H1 (cell line): ENCODE measurements around the gene JUP. TPM values are rescaled to one million over a fixed set of nuclear protein-coding genes. Genes with fewer than 3 reads are reported as not detected.

Source experiments
- CTCF ChIA-PET: fragments of 300-600 bp; sonication (Branson Sonifier 250); formaldehyde crosslinking; loops from one replicate; lab custom pipeline; 2021; ENCODE audit not compliant: partially characterized antibody; lab: Charles Lee
- POLR2A ChIA-PET: fragments of 300-600 bp; sonication (Branson Sonifier 250); formaldehyde crosslinking; loops from one replicate; lab custom pipeline; 2021; ENCODE audit warnings: inconsistent platforms; ENCODE audit not compliant: partially characterized antibody; lab: Charles Lee
- DNase-seq, 2 experiments: peaks; one replicate each; pipeline versions ENCODE4 v3.0.0 to v3.0.0-alpha.2; 2010 to 2022; ENCODE audit warnings: low spot score in 2 of 2, low read depth in 1 of 2, mixed read lengths in 1 of 2
- FAIRE-seq: peaks from 2 replicates; lab custom pipeline; 2011; peaks lifted over from hg19 to GRCh38; lab: Jason Lieb, UNC
- H2AFZ ChIP-seq: 2 replicates; pipeline ENCODE4 v1.8.1; 2012; ENCODE audit warnings: low read length, inconsistent platforms
- H2AK5ac ChIP-seq: 2 replicates; pipeline ENCODE4 v1.6.1; 2013; ENCODE audit warnings: low read depth, low read length
- H2BK120ac ChIP-seq: replicated peaks from 2 replicates; pipeline ENCODE3; 2013; ENCODE audit warnings: low read depth, low read length, inconsistent platforms
- H2BK12ac ChIP-seq: 2 replicates; pipeline ENCODE4 v1.6.1; 2013; ENCODE audit warnings: low read depth, low read length
- H2BK15ac ChIP-seq: 2 replicates; pipeline ENCODE4 v1.6.1; 2013; ENCODE audit warnings: low read length
- H2BK20ac ChIP-seq: 2 replicates; pipeline ENCODE4 v1.6.1; 2013; ENCODE audit warnings: low read length
- H2BK5ac ChIP-seq: 2 replicates; pipeline ENCODE4 v1.6.1; 2013; ENCODE audit warnings: low read depth, low read length
- H3K14ac ChIP-seq: 2 replicates; pipeline ENCODE4 v1.6.1; 2013; ENCODE audit warnings: inconsistent platforms; ENCODE audit not compliant: insufficient read length
- H3K18ac ChIP-seq: 2 replicates; pipeline ENCODE4 v1.6.1; 2013; ENCODE audit warnings: low read length; ENCODE audit errors: extremely low read depth
- H3K23ac ChIP-seq: 2 replicates; pipeline ENCODE4 v1.6.1; 2013; ENCODE audit warnings: inconsistent platforms; ENCODE audit not compliant: insufficient read length
- H3K23me2 ChIP-seq: 2 replicates; pipeline ENCODE4 v1.6.1; 2013; ENCODE audit warnings: low read depth, low read length
- H3K27ac ChIP-seq: 2 replicates; pipeline ENCODE4 v1.6.1; 2011; ENCODE audit warnings: low read depth, low read length, inconsistent platforms
- H3K27me3 ChIP-seq, 4 experiments: replicated peaks in 1 of 4; 1 replicate in 1 of 4; 2 replicates in 3 of 4; pipeline versions ENCODE4 v1.6.1 to v1.8.1; 2011 to 2013; ENCODE audit warnings: low read length in 3 of 4, mild to moderate bottlenecking in 3 of 4, inconsistent platforms in 2 of 4, mixed read lengths in 2 of 4, moderate library complexity in 1 of 4; ENCODE audit not compliant: control insufficient read depth in 3 of 4, insufficient read depth in 3 of 4; ENCODE audit errors: extremely low read depth in 1 of 4
- H3K36me3 ChIP-seq, 4 experiments: 2 replicates each; pipeline versions ENCODE4 v1.6.1 to v1.8.1; 2011 to 2013; ENCODE audit warnings: mild to moderate bottlenecking in 4 of 4, low read length in 3 of 4, moderate library complexity in 2 of 4, control low read depth in 1 of 4, inconsistent platforms in 1 of 4; ENCODE audit not compliant: insufficient read depth in 4 of 4, control insufficient read depth in 2 of 4
- H3K4ac ChIP-seq: replicated peaks from 2 replicates; pipeline ENCODE3; 2013; ENCODE audit warnings: low read length, low read depth, mixed read lengths, inconsistent platforms; ENCODE audit not compliant: insufficient read length
- H3K4me1 ChIP-seq, 4 experiments: replicated peaks in 1 of 4; 1 replicate in 1 of 4; 2 replicates in 3 of 4; pipeline versions ENCODE4 v1.6.1 to v1.8.1; 2011 to 2013; ENCODE audit warnings: low read length in 3 of 4, inconsistent platforms in 2 of 4, mixed read lengths in 1 of 4; ENCODE audit not compliant: insufficient read depth in 4 of 4, control insufficient read depth in 3 of 4
- H3K4me2 ChIP-seq, 2 experiments: 2 replicates each; pipeline versions ENCODE4 v1.6.1 to v1.8.1; 2011 to 2013; ENCODE audit warnings: low read depth in 2 of 2, low read length in 2 of 2, control low read depth in 1 of 2, inconsistent platforms in 1 of 2, mild to moderate bottlenecking in 1 of 2; ENCODE audit not compliant: insufficient read depth in 1 of 2
- H3K4me3 ChIP-seq, 4 experiments: fragments of 200-600, 300-600 bp in 1 of 4; sonication (generic), shearing (Covaris generic), sonication (Bioruptor Twin) in 1 of 4; 2 replicates each; pipeline versions ENCODE4 v1.5.1 to v1.8.1; 2011 to 2016; ENCODE audit warnings: low read length in 4 of 4, low read depth in 3 of 4, control low read depth in 2 of 4, inconsistent platforms in 2 of 4, mild to moderate bottlenecking in 2 of 4, mixed read lengths in 1 of 4, moderate library complexity in 1 of 4; ENCODE audit not compliant: insufficient read depth in 2 of 4; ENCODE audit errors: extremely low read depth in 1 of 4
- H3K56ac ChIP-seq: replicated peaks from 2 replicates; pipeline ENCODE3; 2013; ENCODE audit warnings: low read depth, mild to moderate bottlenecking, mixed read lengths, low read length, inconsistent platforms; ENCODE audit not compliant: insufficient read length
- H3K79me1 ChIP-seq: 2 replicates; pipeline ENCODE4 v1.6.1; 2013; ENCODE audit warnings: low read depth, low read length, control low read depth
- H3K79me2 ChIP-seq, 2 experiments: 2 replicates each; pipeline versions ENCODE4 v1.6.1 to v1.8.1; 2012 to 2013; ENCODE audit warnings: low read length in 2 of 2, mild to moderate bottlenecking in 2 of 2, inconsistent platforms in 1 of 2; ENCODE audit not compliant: insufficient read depth in 2 of 2, control insufficient read depth in 1 of 2
- H3K9ac ChIP-seq, 4 experiments: replicated peaks in 1 of 4; 1 replicate in 1 of 4; 2 replicates in 3 of 4; pipeline versions ENCODE4 v1.6.1 to v1.8.1; 2011 to 2013; ENCODE audit warnings: low read depth in 3 of 4, low read length in 3 of 4, control low read depth in 2 of 4, mild to moderate bottlenecking in 2 of 4, moderate library complexity in 2 of 4, inconsistent platforms in 1 of 4; ENCODE audit errors: extremely low read depth in 1 of 4
- H3K9me3 ChIP-seq, 2 experiments: 2 replicates each; pipeline versions ENCODE4 v1.6.1 to v1.8.1; 2012 to 2013; ENCODE audit warnings: mild to moderate bottlenecking in 2 of 2, moderate library complexity in 2 of 2, control low read depth in 1 of 2, inconsistent platforms in 1 of 2, low read depth in 1 of 2, low read length in 1 of 2, mixed read lengths in 1 of 2; ENCODE audit not compliant: insufficient read depth in 2 of 2
- H4K20me1 ChIP-seq, 2 experiments: replicated peaks in 1 of 2; 2 replicates each; pipeline versions ENCODE3 to v1.8.1; 2011 to 2013; ENCODE audit warnings: inconsistent platforms in 2 of 2, low read length in 2 of 2, mild to moderate bottlenecking in 1 of 2; ENCODE audit not compliant: insufficient read depth in 2 of 2, control insufficient read depth in 1 of 2
- H4K5ac ChIP-seq: 2 replicates; pipeline ENCODE4 v1.6.1; 2013; ENCODE audit warnings: low read length, low read depth, mixed read lengths, inconsistent platforms; ENCODE audit not compliant: insufficient read length
- H4K8ac ChIP-seq: 2 replicates; pipeline ENCODE4 v1.8.0; 2013; ENCODE audit warnings: mild to moderate bottlenecking, moderate library complexity, low read length, inconsistent platforms; ENCODE audit not compliant: insufficient read depth; ENCODE audit errors: extremely low read depth
- H4K91ac ChIP-seq: replicated peaks from 2 replicates; pipeline ENCODE3; 2013; ENCODE audit warnings: low read length, mixed read lengths, inconsistent platforms; ENCODE audit not compliant: insufficient read length
- CEBPB ChIP-seq: IDR thresholded peaks from 2 replicates; pipeline ENCODE4 v1.6.1; 2012; ENCODE audit warnings: low read depth, low read length
- FOSL1 ChIP-seq: IDR thresholded peaks from 2 replicates; pipeline ENCODE4 v1.6.1; 2011; ENCODE audit warnings: mild to moderate bottlenecking, low read depth, low read length, moderate library complexity; ENCODE audit not compliant: insufficient read depth
- GTF2F1 ChIP-seq: IDR thresholded peaks from 2 replicates; pipeline ENCODE4 v1.6.1; 2012; ENCODE audit warnings: low read depth, low read length, improper control_type of control experiment, borderline replicate concordance
- KDM4A ChIP-seq: IDR thresholded peaks from one replicate; pipeline ENCODE4 v1.7.1; 2012; ENCODE audit warnings: low read depth, mild to moderate bottlenecking, moderate library complexity, low read length, inconsistent platforms; ENCODE audit not compliant: severe bottlenecking
- PHF8 ChIP-seq: fragments of 200-600 bp; sonication (generic); conservative IDR thresholded peaks from 2 replicates; pipeline ENCODE4 v1.7.1; 2012; ENCODE audit warnings: low read depth, mild to moderate bottlenecking, inconsistent platforms, low read length, moderate library complexity
- TBP ChIP-seq: IDR thresholded peaks from 2 replicates; pipeline ENCODE4 v1.6.1; 2011; ENCODE audit warnings: low read depth, low read length, improper control_type of control experiment
- WGBS, 2 experiments: shearing (Covaris generic) in 1 of 2; methylation state at CpG; one replicate each; pipeline versions ENCODE4 v1.1.6 to v1.1.7; 2013 to 2015; ENCODE audit warnings: low lambda C conversion rate in 2 of 2, mixed read lengths in 2 of 2, inconsistent platforms in 1 of 2, low coverage in 1 of 2, missing lambda C conversion rate in 1 of 2; ENCODE audit not compliant: insufficient replicate concordance in 2 of 2, insufficient coverage in 1 of 2, insufficient read length in 1 of 2; ENCODE audit errors: extremely low coverage in 1 of 2, missing lambda C conversion rate in 1 of 2; 5-methylcytosine and 5-hydroxymethylcytosine counted together
- polyA plus RNA-seq, 7 experiments: library from polyadenylated mRNA; depleted of rRNA in 3 of 7; stranded (reverse) in 5 of 7; unstranded in 2 of 7; fragments of >200 nt in 5 of 7; fragments of 200-250 nt in 2 of 7; gene quantifications; 1 replicate in 5 of 7; 2 replicates in 1 of 7; 4 replicates in 1 of 7; pipeline versions ENCODE4 v1.2.1 to v1.2.3, GENCODE V29; 2011 to 2013; ENCODE audit warnings: missing spikeins in 2 of 7, mixed read lengths in 2 of 7
- total RNA-seq: library from RNA; stranded (reverse); fragmentation: NEBNext Ultra II Directional; extraction: Animal tissue kit (Norgen Biotek cat#: 25700); gene quantifications from 2 replicates; pipeline ENCODE4 v1.2.1, GENCODE V29; 2021

Gene JUP
- total and polyA plus RNA-seq, 2 of the 8 experiments (the other 6 are each of a cell fraction or from before 2014, with no cell fraction given) = 62.8 to 102 TPM

GRCh38 chr17:41739661-41740352 is 46.7 kb downstream of the JUP start:
- Histone ChIP-seq H3K18ac (no peak overlapping the region; the same call in 1 of the 2 replicates), H3K23me2 (peaks cover 1% of the 10 kb centered on the region; the same call in 1 of the 2 replicates), H3K9ac (no peak overlapping the region), H3K4ac (no peak overlapping the region), H2BK12ac (no peak overlapping the region; the same call in 1 of the 2 replicates), H3K79me2 (no peaks in the 10 kb centered on the region), H3K27ac (no peak overlapping the region), H2AK5ac (no peak overlapping the region), H3K23ac (no peak overlapping the region), H3K79me1 (no peaks in the 10 kb centered on the region), H4K5ac (no peak overlapping the region), H3K9me3 (no peaks in the 10 kb centered on the region), H4K91ac (no peak overlapping the region), H3K4me3 (no peak overlapping the region), H2BK120ac (no peak overlapping the region), H2BK5ac (no peak overlapping the region), H3K56ac (no peak overlapping the region), H3K4me1 (peaks cover 0 to 9% (median 7%) of the 10 kb centered on the region in 4 experiments; a peak in 6 of 7 replicates), H2BK20ac (no peak overlapping the region), H3K27me3 (peaks cover 5 to 33% (median 20%) of the 10 kb centered on the region in 4 experiments), H2BK15ac (peak overlapping the region; percentile 25), H4K20me1 (no peaks in the 10 kb centered on the region), H3K36me3 (no peaks in the 10 kb centered on the region), H3K4me2 (no peak overlapping the region), H3K14ac (no peak overlapping the region), H2AFZ (no peak overlapping the region), H4K8ac (peak overlapping the region; percentile 62; the same call in 1 of the 2 replicates)
- 85% methylated on average over 9 of the region's 9 CpGs; no CpG with 5 or more reads in 1 of the 2 experiments for WGBS, 2 experiments
- FAIRE-seq (no peak), DNase-seq (no peak)
- ChIA-PET CTCF (interaction anchor here (0.8 to 5.9 kb wide), 6 partner anchors 14 to 103 kb away, joined by 3 to 39 read pairs (median 3); partner anchors contain the start of gene JUP), POLR2A (interaction anchor here (1.2 to 5.2 kb wide), 6 partner anchors 11 to 126 kb away, joined by 3 to 19 read pairs (median 8); partner anchors contain the start of genes EIF1, JUP and KLHL11)
- TF ChIP-seq PHF8 (no peak), GTF2F1 (no peak), KDM4A (no peak), CEBPB (no peak), TBP (no peak), FOSL1 (no peak)
